GM21515 (cell line): ENCODE data around the gene SNX25.

ENCODE experiments used
- ATAC-seq: cut with Tn5 transposase; IDR thresholded peaks from one replicate; pipeline ENCODE4 v1.9.1; 2021; ENCODE audit not compliant: unreplicated experiment

SNX25 gene

GRCh38 chr4:185370268-185370949, 161.0 kb downstream of the SNX25 start:
- ATAC-seq, result no peak

DNA sequence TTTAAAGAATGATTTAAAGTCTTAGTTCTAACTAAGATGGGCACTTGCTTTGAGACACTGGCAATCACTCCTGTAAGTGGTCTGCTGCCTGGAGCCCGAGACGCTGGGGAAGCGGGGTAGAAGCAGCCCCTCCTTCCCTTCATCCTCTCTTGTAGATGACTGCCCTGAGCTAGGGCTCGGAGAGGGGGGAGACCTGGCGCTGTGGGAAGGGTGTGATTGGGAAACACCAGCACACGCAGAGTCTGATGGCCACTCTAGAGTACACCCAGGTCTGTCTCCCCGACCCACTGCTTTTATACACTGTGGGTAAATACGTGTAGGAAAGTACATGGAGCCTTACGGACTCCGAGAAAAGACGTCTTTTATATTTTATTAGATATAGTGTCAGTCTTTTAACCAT, 162.3 kb downstream of the SNX25 start:
- no peak for ATAC-seq

GRCh38 chr4:185374027-185374426, 164.6 kb downstream of the SNX25 start:
- ATAC-seq, result no peak

- ATAC-seq, result no peak
Measured at GRCh38 chr4:185374573-185374972, 165.2 kb downstream of the SNX25 start.

GRCh38 chr4:185378264-185378663, 168.9 kb downstream of the SNX25 start:
- no peak for ATAC-seq

GRCh38 chr4:185379326-185380295, 170.2 kb downstream of the SNX25 start:
- no peak for ATAC-seq

GRCh38 chr4:185380320-185380719, 170.9 kb downstream of the SNX25 start:
- ATAC-seq, result no peak

DNA sequence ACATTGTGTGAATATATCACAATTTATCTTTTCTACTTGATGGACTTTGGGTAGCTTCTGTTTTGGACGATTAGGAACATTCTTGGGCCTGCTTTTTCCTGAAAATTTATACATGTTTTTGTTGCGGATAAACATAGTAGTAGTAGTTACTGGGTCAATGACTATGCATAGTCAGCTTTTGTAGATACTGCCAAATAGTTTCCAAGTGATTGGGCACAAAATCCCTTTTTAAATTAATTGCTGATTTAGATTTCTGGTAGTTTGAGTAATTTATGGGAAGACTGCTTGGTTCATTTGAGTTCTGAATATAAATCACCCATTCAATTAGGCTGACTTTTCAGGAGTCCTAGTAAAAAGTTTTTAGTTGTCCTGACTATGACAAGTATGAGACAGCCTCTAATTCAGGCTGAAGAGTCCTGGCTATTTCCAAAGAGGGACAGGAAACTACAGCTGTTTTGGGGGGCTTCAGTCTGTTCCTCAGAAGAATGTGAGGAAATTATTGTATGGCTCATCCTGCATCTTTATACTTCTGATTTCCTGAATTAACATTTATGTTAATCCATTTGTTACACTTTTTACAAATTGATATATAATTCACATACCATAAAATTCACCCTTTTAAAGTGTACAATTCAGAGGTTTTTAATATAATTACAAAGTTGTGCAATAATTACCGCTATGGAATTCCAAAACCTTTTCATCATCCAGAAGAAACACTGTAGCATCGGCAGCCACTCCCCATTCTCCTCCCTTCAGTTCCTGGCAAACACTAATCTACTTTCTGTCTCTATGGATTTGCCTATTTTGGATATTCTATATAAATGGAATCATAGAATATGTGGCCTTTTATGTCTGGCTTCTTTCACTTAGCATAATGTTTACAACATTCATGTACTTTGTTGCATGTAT, 172.1 kb downstream of the SNX25 start:
- no peak for ATAC-seq

- ATAC-seq, result no peak
Measured at GRCh38 chr4:185382754-185383153, 173.4 kb downstream of the SNX25 start.

DNA sequence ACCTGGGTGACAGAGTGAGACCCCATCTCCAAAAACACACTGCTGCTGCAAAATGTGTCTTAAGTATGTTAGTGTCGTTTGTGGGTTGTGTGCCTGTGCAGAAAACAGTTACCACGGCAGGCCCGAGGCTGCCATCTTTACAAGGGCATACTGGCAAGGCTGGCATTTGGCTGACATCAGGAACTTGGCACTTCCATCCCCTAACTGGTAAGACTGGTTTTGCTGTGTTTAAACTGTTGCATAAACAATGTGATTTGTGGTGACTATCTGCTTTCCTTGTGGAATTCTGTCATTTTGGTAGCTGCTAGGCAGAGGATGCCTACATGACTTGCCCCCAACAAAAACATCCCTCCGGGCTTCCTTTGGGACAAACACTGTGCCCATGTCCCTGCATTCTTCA, 174.1 kb downstream of the SNX25 start:
- no peak for ATAC-seq

DNA sequence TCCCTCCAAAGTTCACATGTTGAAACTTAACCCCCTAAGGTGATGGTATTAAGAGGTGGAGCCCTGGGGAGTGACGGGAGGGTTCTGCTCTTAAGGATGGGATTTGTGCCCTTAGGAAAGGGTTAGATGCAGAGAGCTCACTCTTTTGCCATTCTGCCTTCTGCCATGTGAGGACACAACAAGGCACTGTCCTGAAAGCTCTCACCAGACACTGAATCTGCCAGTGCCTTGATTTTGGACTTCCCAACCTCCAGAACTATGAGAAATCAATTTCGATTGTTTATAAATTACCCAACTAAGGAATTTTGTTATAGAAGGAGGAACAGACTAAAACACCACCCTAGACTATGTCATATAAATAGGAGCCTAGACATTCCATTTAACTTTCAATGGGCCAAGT, 174.7 kb downstream of the SNX25 start:
- no peak for ATAC-seq

DNA sequence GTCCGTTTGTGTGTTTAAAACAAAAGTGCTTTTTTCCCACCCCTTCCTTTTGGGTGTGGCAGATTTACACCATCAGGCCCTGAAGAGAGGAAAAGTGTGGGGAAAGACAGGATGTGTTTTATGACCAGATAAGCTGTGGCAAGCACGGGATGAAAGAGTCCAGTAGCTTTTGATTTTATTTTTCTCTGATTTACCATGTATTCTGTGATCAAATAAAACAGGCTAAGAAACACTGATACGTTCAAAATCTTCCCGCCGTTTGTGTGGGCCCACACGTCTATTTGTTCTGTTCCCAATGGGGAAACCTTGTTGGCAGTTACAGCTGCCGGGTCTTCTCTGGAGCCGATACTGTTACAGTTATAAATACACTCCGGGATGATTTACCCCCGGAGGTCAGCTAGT, 175.5 kb downstream of the SNX25 start:
- ATAC-seq, result no peak

- no peak for ATAC-seq
Measured at GRCh38 chr4:185387957-185388356, 178.6 kb downstream of the SNX25 start.

GRCh38 chr4:185390941-185391340, 181.5 kb downstream of the SNX25 start:
- no peak for ATAC-seq

GRCh38 chr4:185392156-185392555, 182.8 kb downstream of the SNX25 start:
- ATAC-seq, result no peak

- no peak for ATAC-seq
Measured at GRCh38 chr4:185394568-185395237, 185.3 kb downstream of the SNX25 start.

DNA sequence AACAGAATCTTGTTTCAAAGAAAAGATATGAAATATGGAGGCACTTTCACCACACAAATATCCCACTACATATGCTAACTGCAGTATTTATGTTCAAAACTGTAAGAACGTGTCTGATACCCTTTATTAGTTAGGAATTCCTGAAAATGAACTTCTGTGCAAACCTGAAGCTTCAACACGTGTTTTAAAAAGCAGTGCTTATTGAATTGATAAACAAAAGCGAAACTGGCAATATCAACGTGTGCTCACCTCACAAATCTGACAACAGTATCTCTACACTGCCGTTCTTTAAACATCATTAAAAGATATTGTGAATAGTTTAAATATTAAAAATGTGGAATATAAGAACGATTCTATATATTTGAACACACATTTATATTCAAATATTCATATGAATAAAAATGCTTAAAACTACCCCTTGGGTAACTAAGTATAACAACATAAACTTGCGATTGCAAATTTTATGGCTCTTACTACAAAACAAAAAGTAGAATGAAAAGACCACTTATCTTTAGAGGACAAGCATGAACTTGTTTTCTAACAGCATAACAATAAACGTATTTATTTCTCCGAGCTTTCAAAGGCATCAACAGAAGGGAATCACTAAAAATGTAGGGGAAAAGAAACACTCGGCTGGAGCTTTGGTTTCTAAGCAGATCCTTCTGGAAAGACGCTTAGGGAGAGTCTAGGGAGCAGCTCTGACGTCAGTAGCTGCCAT, 186.0 kb downstream of the SNX25 start, which contains the start of gene LRP2BP:
TSS of gene LRP2BP (minus strand) at position 687 of the 718 bp plus-strand sequence. CDS start 17,738 bp downstream, outside the sequence.
- no peak for ATAC-seq

GRCh38 chr4:185395956-185396723, 186.7 kb downstream of the SNX25 start:
- ATAC-seq, result peak; percentile 77
